ENCODE data around the gene TBC1D19.
"Not testable (repeated sequence)": the region's sequence is repeated elsewhere in the genome, so short reads cannot be mapped to it uniquely, and the experiment has no call there.

TBC1D19 gene

GRCh38 chr4:26601204-26601603, 17.3 kb downstream of the TBC1D19 start:
- no peak for DNase-seq (ENCODE audit: low spot score)

- no peak for DNase-seq (ENCODE audit: low spot score)
Observed at GRCh38 chr4:26607776-26608175, 23.9 kb downstream of the TBC1D19 start.

GRCh38 chr4:26609391-26609790, 25.5 kb downstream of the TBC1D19 start:
- no peak for DNase-seq (ENCODE audit: low spot score)

- DNase-seq (ENCODE audit: low spot score): no peak
Observed at GRCh38 chr4:26609868-26610267, 26.0 kb downstream of the TBC1D19 start.

DNA sequence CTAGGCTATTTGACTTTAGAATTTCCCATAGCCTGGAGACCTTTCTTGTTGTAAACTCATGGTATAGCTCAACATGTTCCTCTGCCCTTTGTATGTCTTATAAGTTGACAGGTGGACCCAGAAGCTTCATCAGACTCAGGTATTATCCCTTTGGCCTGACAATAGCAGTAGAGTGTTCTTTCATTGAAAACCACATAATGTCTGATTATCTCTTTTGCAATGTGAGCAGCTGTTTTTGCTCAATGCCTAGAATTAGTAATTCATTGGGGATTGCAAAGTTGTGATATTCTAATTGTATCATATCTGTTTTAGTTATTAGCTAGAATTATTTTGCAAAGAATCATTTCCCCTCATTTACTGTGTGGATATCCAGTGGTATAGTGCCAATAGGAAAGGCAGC, 27.5 kb downstream of the TBC1D19 start:
- no peak for DNase-seq (ENCODE audit: low spot score)

- no peak for DNase-seq (ENCODE audit: low spot score)
Observed at GRCh38 chr4:26611885-26612284, 28.0 kb downstream of the TBC1D19 start.

DNA sequence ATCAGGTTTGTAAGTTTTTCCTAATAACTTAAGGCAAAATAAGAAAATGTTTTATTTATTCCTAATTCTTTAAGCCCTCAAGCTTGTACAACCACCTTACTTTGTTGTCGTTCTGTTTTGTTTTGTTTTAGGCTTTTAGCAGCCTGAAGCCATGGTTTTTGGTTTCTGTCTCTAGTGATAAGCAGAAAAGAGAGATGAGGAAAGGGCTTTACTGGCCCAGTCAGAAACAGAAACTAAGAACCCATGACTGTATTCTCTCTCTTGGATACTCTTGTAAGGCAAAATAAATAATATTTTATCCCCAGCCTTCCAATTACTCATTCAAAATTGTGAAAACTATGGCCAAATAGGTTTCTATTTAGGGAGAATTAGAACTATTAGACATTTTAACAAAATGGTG, 29.4 kb downstream of the TBC1D19 start:
- DNase-seq (ENCODE audit: low spot score): no peak

DNA sequence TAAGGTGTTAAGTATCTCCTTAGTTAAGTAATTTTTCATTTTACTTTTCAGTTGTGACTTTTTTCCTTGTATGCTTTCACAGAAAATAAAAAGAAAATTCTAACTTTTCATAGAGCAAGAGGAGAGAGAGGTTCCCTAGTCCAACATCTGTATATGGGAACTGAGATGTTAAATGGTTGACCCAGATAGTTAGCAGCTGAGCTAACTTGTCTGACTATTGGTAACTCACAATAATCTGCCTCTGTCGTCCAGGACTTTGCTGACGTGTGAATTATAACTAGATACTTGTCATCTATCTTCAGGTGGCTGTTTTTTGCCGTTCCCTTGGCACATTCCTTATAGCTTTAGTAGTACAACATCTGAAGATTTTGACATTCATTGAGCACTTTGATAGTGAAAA, 29.9 kb downstream of the TBC1D19 start:
- no peak for DNase-seq (ENCODE audit: low spot score)

GRCh38 chr4:26619784-26620183, 35.9 kb downstream of the TBC1D19 start:
- DNase-seq (ENCODE audit: low spot score): no peak

DNA sequence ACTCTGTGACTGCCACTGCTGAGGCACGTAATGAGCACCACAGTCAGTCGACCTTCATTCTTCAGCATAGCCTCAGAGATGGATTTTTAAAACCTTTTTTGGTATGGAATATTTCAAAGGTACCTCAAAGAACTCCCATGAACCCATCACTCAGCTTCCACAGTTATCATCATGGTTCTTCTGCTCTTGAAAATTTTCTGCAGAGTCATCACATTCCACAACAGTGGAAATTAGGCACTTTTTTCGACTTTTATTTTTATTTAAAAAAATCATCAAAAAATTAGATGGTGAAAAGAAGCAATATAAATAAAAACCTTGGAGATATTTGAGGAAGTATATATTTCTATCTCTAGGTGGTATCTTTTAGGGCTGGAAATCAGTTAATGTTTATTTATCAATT, 37.5 kb downstream of the TBC1D19 start:
- DNase-seq (ENCODE audit: low spot score): no peak

DNA sequence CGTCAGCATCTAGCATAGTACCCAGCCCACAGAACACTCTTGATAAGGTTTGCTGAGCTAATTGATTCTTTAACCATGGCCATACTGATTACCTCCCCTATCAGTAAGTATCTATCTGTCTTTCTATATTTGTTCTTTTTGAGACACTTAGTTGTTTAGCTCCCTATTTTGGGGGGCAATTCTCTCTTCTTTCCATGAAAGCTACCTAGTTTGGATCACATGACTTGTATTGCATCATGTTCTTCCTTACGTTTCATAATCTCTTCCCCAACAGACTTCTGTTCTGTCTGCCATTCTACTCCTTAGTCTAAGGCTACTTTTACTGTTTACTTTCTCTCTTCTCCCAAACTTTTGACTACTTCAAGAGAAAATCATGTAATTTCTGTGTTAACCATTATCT, 39.0 kb downstream of the TBC1D19 start:
- DNase-seq (ENCODE audit: low spot score): no peak

DNA sequence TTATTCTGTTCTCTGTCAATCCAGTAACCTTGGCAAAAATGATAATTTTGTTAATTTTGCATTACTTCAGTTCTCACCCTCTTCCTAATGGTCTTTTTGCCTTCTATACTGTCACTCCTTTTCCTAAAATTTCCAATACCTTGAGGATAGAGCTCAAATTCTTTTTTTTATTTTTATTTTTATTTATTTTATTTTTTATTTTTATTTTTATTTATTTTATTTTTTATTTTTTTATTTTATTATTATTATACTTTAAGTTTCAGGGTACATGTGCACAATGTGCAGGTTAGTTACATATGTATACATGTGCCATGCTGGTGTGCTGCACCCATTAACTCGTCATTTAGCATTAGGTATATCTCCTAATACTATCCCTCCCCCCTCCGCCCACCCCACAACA, 42.8 kb downstream of the TBC1D19 start:
- not testable (repeated sequence) for DNase-seq (ENCODE audit: low spot score)

DNA sequence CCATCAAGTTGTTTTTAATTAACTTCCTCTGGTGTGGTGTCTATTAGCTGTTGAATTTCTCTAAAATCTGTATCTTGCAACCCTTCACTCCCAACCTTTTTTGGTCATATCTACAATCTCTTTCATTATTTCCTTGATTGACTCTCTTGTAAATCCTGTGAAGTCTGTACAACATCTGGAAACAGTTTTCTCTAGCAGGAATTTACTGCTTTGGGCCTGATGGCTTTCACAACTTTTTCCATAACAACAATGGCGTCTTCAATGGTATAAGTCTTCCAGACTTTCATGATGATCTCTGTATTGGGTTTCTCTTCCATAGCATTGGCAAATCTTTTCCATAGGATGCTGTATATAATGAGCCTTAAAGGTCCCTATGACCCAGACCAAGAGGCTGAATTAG, 49.0 kb downstream of the TBC1D19 start:
- DNase-seq (ENCODE audit: low spot score): no peak

GRCh38 chr4:26634237-26634636, 50.4 kb downstream of the TBC1D19 start:
- no peak for DNase-seq (ENCODE audit: low spot score)

- no peak for DNase-seq (ENCODE audit: low spot score)
Observed at GRCh38 chr4:26636458-26636857, 52.6 kb downstream of the TBC1D19 start.

GRCh38 chr4:26640639-26641038, 56.8 kb downstream of the TBC1D19 start:
- not testable (repeated sequence) for DNase-seq (ENCODE audit: low spot score)

- DNase-seq (ENCODE audit: low spot score): no peak
Observed at GRCh38 chr4:26647523-26648224, 63.8 kb downstream of the TBC1D19 start.

DNA sequence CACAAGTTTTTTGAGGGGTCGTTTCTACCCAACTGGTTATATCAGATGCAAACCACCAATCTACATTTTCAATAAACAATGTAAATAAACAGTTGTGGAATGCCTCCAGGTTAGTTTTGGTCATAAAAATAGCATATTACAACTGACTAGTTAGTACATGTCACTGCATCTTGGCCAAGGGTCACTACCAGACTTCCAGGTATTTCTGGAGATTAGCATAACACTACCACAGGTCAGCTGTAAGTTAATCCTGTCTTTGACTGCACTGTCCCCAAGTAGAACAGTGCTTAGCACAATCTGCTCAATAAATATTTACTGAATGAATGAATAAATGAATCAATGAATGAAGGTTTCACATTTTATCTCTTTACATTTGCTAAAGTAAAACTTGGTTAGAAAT, 64.4 kb downstream of the TBC1D19 start:
- DNase-seq (ENCODE audit: low spot score): no peak

DNA sequence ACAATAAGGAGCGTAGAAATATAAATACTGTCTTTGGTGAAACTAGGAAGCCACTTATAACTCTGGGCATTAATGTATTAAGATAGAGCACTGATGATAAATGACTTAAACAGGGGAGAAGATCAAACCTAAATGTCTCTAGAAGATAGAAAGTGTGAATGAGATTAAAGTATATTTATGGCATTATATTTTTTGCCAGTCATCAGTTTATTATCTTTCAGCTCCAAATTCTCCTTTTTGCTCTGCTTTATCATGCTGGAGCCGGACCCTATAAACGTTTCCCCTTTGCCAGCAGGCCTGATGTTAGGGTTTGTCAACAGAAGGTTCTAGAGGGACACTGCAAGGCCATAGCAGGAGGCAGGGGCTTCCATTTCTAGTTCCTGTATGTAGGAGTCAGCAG, 76.4 kb downstream of the TBC1D19 start:
- no peak for DNase-seq (ENCODE audit: low spot score)

GRCh38 chr4:26663888-26664287, 80.0 kb downstream of the TBC1D19 start:
- DNase-seq (ENCODE audit: low spot score): no peak

DNA sequence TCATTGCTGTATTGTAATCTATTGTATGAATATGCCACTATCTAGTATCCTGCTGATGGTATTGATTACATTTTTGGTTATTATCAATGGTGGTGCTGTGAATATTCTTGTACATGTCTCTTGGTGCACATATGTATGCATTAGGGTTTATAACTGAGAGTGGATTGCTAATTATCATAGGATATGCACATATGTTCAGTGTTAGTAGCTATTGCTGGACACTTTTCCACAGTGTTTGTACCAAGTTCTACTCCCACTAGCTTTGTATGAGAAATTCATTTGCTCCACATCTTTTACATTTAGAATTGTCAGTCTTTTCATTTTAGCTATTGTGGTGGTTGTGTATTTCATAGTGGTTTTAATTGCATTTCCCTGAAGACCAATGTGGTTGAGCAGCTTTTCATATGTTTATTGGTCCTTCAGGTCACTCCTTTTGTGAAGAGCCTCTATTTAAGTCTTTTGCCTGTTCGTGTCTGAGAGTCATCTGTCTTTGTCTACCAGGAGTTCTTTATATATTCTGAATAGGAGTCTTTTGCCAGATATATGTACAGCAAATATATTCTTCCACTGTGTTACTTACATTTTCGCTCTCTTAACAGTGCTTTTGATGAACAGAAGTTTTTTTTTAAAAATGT, 87.1 kb downstream of the TBC1D19 start:
- no peak for DNase-seq (ENCODE audit: low spot score)

- not testable (repeated sequence) for DNase-seq (ENCODE audit: low spot score)
Observed at GRCh38 chr4:26679040-26679695, 95.3 kb downstream of the TBC1D19 start.

- DNase-seq (ENCODE audit: low spot score): no peak
Observed at GRCh38 chr4:26682436-26682835, 98.6 kb downstream of the TBC1D19 start.

Data from ecto neural progenitor cell (in vitro differentiated cells).